ENCODE measurements around the gene WNT8B. TPM values are rescaled to one million over a fixed set of nuclear protein-coding genes. Genes with fewer than 3 reads are reported as not detected.
A peak's percentile ranks its signal among the peaks of the same experiment; 100 is the strongest.

The WNT8B gene
- total and polyA plus RNA-seq, 10 of the 15 experiments (the other 5 are each of a cell fraction or from before 2014, with no cell fraction given) = not detected

DNA sequence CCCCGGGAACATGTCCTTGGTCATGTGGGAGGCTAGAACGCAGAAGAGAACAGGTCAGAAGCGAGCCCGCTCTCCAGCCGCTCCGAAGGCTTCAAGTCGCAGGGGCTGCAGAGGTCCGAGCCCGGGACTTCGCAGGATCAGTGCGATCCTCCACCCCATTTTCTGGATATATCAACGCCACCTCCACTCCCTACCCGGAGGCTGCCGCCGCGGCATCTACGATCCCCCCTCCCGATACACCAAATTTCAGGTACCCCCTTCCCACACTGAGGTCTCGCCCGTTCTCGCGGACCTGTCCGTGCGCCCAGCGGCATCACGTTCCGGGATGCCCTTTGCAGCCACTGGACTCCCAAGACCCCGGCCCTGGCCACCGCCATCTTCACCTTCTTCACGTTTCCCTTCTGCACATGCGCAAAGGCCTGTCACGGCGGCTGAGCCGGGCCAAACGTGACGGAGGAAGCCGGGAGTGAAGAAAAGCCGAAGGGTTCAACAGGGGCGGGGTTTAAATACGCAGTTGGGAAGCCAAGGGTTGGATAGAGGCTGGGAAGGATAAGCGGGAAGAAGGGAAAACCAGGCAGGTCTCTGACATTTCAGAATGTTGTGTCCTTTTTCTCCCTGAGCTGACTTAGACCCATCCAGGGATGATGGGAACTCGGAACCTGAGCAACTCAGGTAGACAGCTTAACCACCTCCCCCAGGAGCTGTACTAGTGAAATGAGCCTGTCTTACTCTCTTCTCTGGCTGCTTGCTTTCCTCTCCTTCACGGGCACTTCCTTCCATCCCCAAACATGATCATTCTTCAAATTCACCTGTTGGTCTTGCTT, 66.9 kb downstream of the WNT8B start, which contains the start of gene NDUFB8:
Gene NDUFB8 (minus strand): TSS at position 397 of the 824 bp plus-strand sequence. CDS start 20 bp downstream, at position 377.
- Histone ChIP-seq H3K4me1 (ENCODE audit: control insufficient read depth, insufficient read depth, low read length) (peaks cover 3% of the 10 kb centered on the region; the same call in 1 of the 2 replicates), H3K9ac (ENCODE audit: control insufficient read depth, insufficient read depth, low read length) (peak within 1 kb of the TSS; percentile 98), H3K27me3 (replicated peaks in 1 of 2; ENCODE audit: control insufficient read depth in 2 of 2, insufficient read depth in 2 of 2, low read length in 1 of 2) (no peaks in the 10 kb centered on the region), H3K9me3 (replicated peaks; ENCODE audit: control insufficient read depth, insufficient read depth, low read length) (no peaks in the 10 kb centered on the region; the same call in 2 of the 3 replicates), H3K36me3 (ENCODE audit: control insufficient read depth in 2 of 2, insufficient read depth in 2 of 2, low read length in 1 of 2) (peaks cover 3 to 19% of the 10 kb centered on the region in 2 experiments; a peak in 3 of 4 replicates), H4K20me1 (ENCODE audit: control insufficient read depth, insufficient read depth) (no peaks in the 10 kb centered on the region), H3K27ac (ENCODE audit: control insufficient read depth, insufficient read depth) (peak within 1 kb of the TSS; percentile 91), H3K4me3 (peak within 1 kb of the TSS; percentile 95), H3K79me2 (ENCODE audit: control insufficient read depth, insufficient read depth, low read length) (peaks cover 35% of the 10 kb centered on the region), H3K4me2 (ENCODE audit: control insufficient read depth, insufficient read depth) (peak within 1 kb of the TSS; percentile 87), H2AFZ (ENCODE audit: control insufficient read depth, low read depth, low read length) (peak within 1 kb of the TSS; percentile 98)
- FAIRE-seq = peak; percentile 86
- no TSS peak for BruUV-seq (replicated peaks)
- RAD21 ChIA-PET (ENCODE audit: unreplicated experiment) = interaction anchor here (0.7 to 1.1 kb wide), 3 partner anchors 12 to 183 kb away, joined by 3 to 4 read pairs (median 3); partner anchors contain the start of gene SCD
- in situ Hi-C loops (cut with MboI) = no loop called here
- POLR2A ChIA-PET = no interaction called here
- intact Hi-C loops (cut with micrococcal nuclease; ENCODE audit: unreplicated experiment) = no loop called here
- peak; percentile 53 for DNase-seq (ENCODE audit: low read depth, low spot score)
- SMC1A ChIA-PET (ENCODE audit: uncharacterized antibody, unreplicated experiment) = interaction anchor here (0.6 to 1.3 kb wide), 4 partner anchors 11 to 250 kb away, joined by 3 read pairs; no protein-coding TSS in a partner anchor
- peak; percentile 84 for ATAC-seq
- WGBS (ENCODE audit: insufficient coverage, insufficient replicate concordance, low lambda C conversion rate, missing lambda C conversion rate) = 1% methylated on average over 38 of the region's 43 CpGs
- CTCF ChIA-PET = interaction anchor here (1.5 to 2.2 kb wide), 3 partner anchors 11 to 184 kb away, joined by 3 to 12 read pairs (median 4); no protein-coding TSS in a partner anchor
- TF ChIP-seq, protein P1, sequence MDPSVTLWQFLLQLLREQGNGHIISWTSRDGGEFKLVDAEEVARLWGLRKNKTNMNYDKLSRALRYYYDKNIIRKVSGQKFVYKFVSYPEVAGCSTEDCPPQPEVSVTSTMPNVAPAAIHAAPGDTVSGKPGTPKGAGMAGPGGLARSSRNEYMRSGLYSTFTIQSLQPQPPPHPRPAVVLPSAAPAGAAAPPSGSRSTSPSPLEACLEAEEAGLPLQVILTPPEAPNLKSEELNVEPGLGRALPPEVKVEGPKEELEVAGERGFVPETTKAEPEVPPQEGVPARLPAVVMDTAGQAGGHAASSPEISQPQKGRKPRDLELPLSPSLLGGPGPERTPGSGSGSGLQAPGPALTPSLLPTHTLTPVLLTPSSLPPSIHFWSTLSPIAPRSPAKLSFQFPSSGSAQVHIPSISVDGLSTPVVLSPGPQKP (IDR thresholded peaks at IDR 0.05; ENCODE audit: low read depth, low read length) = no peak
- TF ChIP-seq USF1 (IDR thresholded peaks at IDR 0.05; ENCODE audit: borderline replicate concordance, extremely low read length, insufficient read depth, low read depth, low read length) (no peak), E2F4 (IDR thresholded peaks at IDR 0.05; ENCODE audit: low read depth, low read length) (no peak), ATF7 (IDR thresholded peaks at IDR 0.05; ENCODE audit: low read depth) (peak; percentile 75), MTA2 (IDR thresholded peaks at IDR 0.05; ENCODE audit: low read depth) (no peak), TCF12 (IDR thresholded peaks at IDR 0.05; ENCODE audit: low read depth, low read length) (no peak), PAX5 (IDR thresholded peaks at IDR 0.05; ENCODE audit: borderline replicate concordance, low read depth, low read length) (peak; percentile 81), YY1 (IDR thresholded peaks at IDR 0.05; ENCODE audit: low read depth, low read length) (peak; percentile 96), CREB1 (IDR thresholded peaks at IDR 0.05; ENCODE audit: low read depth) (peak; percentile 89), ETV6 (conservative IDR thresholded peaks at IDR 0.05 in 1 of 2, IDR thresholded peaks at IDR 0.05 in 1 of 2; ENCODE audit: borderline replicate concordance in 1 of 2, low read depth in 1 of 2) (no peak), IRF4 (IDR thresholded peaks at IDR 0.05; ENCODE audit: low read depth, low read length) (0 out of 2 replicates have a peak, but pooled peaks have one; percentile 10), RUNX3 (IDR thresholded peaks at IDR 0.05; ENCODE audit: low read length) (peak; percentile 21; the same call in 1 of the 2 replicates), EED (IDR thresholded peaks at IDR 0.05; ENCODE audit: low read depth) (peak; percentile 51; the same call in 1 of the 2 replicates), NRF1 (conservative IDR thresholded peaks at IDR 0.05; ENCODE audit: low read depth, low read length) (peak; percentile 56), IKZF2 (IDR thresholded peaks at IDR 0.05) (peak; percentile 48 to 60; a peak in 2 of 4 replicates), NFYB (IDR thresholded peaks at IDR 0.05; ENCODE audit: insufficient read depth, low read depth, low read length) (no peak), ZSCAN29 (IDR thresholded peaks at IDR 0.05) (no peak), SMAD5 (IDR thresholded peaks at IDR 0.05; ENCODE audit: low read depth) (peak; percentile 46; the same call in 1 of the 2 replicates), SMC3 (IDR thresholded peaks at IDR 0.05; ENCODE audit: borderline replicate concordance, low read length) (no peak)
- TF ChIP-seq, protein P2, sequence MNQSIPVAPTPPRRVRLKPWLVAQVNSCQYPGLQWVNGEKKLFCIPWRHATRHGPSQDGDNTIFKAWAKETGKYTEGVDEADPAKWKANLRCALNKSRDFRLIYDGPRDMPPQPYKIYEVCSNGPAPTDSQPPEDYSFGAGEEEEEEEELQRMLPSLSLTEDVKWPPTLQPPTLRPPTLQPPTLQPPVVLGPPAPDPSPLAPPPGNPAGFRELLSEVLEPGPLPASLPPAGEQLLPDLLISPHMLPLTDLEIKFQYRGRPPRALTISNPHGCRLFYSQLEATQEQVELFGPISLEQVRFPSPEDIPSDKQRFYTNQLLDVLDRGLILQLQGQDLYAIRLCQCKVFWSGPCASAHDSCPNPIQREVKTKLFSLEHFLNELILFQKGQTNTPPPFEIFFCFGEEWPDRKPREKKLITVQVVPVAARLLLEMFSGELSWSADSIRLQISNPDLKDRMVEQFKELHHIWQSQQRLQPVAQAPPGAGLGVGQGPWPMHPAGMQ (IDR thresholded peaks at IDR 0.05; ENCODE audit: borderline replicate concordance) = no peak

Measured in GM12878 (cell line).